Measurements from ENCODE around the gene NOP9.

GRCh38 chr14:24261256-24261968 is 38.2 kb upstream of the NOP9 start:
- TF ChIP-seq ZFX (IDR thresholded peaks at IDR 0.05): no peak
- TF ChIP-seq EZH2 (IDR thresholded peaks at IDR 0.05): no peak
- TF ChIP-seq REST (IDR thresholded peaks at IDR 0.05; ENCODE audit: low read depth): no peak
- TF ChIP-seq, protein P1, sequence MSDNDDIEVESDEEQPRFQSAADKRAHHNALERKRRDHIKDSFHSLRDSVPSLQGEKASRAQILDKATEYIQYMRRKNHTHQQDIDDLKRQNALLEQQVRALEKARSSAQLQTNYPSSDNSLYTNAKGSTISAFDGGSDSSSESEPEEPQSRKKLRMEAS (IDR thresholded peaks at IDR 0.05): no peak
- TF ChIP-seq CTCF (IDR thresholded peaks at IDR 0.05 in 2 of 3, conservative IDR thresholded peaks at IDR 0.05 in 1 of 3; ENCODE audit: borderline replicate concordance in 1 of 3, insufficient read depth in 1 of 3, low read depth in 2 of 3, low read length in 2 of 3): no peak
- no peak for TF ChIP-seq POLR2AphosphoS5 (IDR thresholded peaks at IDR 0.05; ENCODE audit: low read depth, low read length)
- TF ChIP-seq POLR2A (IDR thresholded peaks at IDR 0.05; ENCODE audit: borderline replicate concordance, extremely low read depth, insufficient read depth, insufficient read length): no peak
- no peak for TF ChIP-seq ZBTB33 (IDR thresholded peaks at IDR 0.05; ENCODE audit: extremely low read depth, insufficient replicate concordance, low read length)
- no peak for TF ChIP-seq RAD21 (IDR thresholded peaks at IDR 0.05; ENCODE audit: low read depth)
- TF ChIP-seq ATF3 (IDR thresholded peaks at IDR 0.05): no peak
- TF ChIP-seq SP1 (IDR thresholded peaks at IDR 0.05; ENCODE audit: low read depth): no peak
- TF ChIP-seq SRF (IDR thresholded peaks at IDR 0.05; ENCODE audit: low read depth): no peak
- no peak for TF ChIP-seq TCF7L2 (IDR thresholded peaks at IDR 0.05; ENCODE audit: borderline replicate concordance, extremely low read depth, insufficient read depth, insufficient read length)
- no peak for TF ChIP-seq ZNF274 (IDR thresholded peaks at IDR 0.05; ENCODE audit: low read depth, low read length)
